Measurements from ENCODE around the gene TMPRSS12.
"Not testable (repeated sequence)": the region's sequence is repeated elsewhere in the genome, so short reads cannot be mapped to it uniquely, and the experiment has no call there.

TMPRSS12 gene, protein sequence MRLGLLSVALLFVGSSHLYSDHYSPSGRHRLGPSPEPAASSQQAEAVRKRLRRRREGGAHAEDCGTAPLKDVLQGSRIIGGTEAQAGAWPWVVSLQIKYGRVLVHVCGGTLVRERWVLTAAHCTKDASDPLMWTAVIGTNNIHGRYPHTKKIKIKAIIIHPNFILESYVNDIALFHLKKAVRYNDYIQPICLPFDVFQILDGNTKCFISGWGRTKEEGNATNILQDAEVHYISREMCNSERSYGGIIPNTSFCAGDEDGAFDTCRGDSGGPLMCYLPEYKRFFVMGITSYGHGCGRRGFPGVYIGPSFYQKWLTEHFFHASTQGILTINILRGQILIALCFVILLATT

DNA sequence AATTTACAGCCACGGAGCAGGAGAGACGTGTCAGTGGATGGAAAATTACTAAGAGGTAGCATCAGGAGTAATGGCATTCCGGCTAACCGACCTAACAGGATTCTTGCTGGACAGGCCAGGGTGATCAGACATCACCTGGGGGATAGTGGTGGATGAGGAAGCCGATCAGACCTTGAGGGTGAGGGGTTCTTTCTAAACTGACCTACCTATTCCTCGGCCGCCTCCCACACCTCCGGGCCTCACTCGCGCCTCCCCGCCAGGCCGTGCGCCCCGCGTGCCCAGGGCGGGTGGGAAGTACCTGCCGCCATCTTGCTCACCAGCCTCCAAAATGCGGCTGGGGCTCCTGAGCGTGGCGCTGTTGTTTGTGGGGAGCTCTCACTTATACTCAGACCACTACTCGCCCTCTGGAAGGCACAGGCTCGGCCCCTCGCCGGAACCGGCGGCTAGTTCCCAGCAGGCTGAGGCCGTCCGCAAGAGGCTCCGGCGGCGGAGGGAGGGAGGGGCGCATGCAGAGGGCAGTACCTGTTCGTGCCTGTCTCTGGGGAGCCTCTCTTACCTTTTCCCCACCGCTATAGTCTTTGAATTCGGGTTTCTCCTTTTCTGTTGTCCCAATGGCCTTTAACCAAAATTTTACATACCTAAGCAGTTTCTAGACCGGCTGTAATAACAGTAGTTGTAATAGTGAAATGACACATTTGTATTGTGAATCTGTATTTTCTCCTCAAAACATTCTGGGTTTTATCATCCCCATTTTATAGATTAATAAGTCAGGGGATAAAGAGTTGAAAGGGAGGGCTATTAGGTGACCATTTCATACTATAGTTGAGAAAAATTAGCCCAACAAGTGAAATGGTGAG, at the start of gene TMPRSS12:
TMPRSS12 (plus strand) TSS at position 290 of the 857 bp plus-strand sequence; CDS start at position 329, 39 bp downstream.
- DNase-seq, result no peak

DNA sequence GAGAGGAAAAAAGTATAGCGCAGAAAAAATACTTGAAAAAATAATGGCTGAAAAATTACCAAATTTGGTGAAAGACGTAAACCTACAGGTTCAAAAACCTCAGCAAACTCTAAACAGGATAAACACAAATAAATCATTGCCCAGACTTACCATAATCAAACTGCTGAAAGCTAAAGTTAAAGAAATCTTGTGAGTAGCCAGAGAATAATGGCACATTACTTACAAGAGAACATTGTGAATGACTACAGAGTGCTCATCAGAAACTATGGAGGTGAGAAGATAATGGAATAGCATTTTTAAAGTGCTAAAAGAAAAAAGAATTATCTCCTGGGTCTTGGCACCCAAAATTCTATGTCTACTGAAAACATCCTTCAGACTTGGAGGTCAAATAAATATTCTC, 42.8 kb upstream of the TMPRSS12 start:
- no peak for DNase-seq

DNA sequence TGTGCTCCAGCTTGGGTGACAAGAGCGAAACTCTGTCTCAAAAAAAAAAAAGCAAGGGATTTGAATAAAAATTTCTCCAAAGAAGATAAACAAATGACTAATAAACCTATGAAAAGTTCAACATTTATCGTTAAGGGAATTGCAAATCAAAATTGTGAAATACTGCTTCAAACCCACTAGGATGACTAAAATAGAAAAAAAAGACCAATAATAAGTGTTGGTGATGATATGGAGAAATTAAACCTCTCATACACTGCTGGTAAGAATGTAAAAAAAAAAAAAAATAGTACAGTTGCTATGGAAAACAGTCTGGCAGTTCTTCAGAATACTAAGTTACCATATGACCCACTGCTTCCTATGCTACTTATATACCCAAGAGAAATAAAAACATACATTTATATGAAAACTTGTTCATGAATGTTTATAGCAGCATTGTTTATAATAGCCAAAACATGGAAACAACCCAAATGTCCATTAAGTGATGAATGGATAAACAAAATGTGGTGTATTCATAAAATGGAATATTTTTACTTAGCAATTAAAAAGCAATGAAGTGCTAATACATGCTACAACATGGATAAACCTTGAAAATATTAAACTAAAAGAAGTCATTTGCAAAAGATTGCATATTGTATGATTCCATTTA, 39.4 kb upstream of the TMPRSS12 start:
- no peak for DNase-seq

DNA sequence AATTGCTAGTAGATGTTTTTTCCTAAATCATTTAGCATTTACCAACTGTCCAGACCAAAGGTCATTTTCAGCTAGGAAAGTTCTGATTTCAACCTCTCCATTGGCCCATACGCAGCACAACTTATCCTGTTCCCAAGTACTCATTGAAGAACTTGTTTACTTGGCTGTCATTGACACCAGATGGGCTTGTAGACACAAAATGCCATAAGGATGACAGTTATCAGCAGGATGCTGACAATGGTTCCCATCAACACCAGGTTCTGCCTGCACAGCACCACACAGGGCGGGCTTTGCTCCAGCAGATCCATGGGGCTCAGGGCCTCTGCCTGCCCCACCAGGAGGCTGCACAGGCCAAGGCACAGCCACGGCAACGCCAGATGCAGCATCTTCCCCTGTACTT, 36.5 kb upstream of the TMPRSS12 start:
- DNase-seq, result peak in 1 of 2 experiments; percentile 74

DNA sequence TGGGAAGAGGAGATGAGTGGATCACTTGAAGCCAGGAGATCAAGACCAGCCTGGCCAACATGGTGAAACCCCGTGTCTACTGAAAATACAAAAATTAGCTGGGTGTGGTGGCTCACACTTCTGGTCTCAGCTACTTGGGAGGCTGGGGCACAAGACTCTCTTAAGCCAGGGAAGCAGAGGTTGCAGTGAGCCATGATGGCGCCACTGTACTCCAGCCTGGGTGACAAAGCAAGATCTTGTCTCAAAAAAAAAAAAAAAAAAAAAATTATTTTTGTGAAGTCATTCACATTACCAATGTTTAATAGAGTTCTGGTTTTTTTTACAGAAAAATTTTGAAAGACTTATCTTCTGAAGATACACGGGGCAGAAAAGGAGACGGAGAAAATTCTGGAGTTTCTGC, 33.6 kb upstream of the TMPRSS12 start:
- DNase-seq, result not testable (repeated sequence)

DNA sequence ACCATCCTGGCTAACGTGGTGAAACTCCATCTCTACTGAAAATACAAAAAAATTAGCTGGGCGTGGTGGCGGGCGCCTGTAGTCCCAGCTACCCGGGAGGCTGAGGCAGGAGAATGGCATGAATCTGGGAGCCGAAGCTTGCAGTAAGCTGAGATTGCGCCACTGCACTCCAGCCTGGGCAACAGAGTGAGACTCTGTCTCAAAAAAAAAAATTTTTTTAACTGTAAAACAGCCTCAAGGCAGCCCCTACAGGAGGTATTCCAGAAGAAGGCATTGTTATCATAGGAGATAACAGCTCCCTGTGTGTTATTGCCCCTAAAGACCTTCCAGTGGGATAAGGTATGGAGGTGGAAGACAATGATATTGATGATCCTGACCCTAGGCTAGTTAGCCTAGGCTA, 27.8 kb upstream of the TMPRSS12 start:
- not testable (repeated sequence) for DNase-seq

DNA sequence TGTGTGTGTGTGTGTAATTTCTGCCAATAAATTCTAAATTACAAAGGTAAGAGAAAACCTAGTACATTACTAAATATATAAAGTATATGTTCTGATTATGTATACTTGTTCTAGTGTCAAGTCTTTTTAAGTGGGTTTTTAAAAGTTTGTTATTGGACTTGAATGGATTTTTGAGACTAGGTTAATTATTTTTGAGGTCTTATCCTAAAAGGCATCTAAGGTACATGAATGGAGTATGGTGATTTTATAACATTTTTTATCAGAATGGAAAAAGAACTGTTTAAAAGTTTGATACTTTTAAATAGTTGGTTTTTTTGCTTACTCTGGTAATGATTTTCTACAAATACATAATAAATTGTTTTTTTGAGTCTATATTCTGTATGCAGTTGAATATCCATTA, 22.5 kb upstream of the TMPRSS12 start:
- no peak for DNase-seq

DNA sequence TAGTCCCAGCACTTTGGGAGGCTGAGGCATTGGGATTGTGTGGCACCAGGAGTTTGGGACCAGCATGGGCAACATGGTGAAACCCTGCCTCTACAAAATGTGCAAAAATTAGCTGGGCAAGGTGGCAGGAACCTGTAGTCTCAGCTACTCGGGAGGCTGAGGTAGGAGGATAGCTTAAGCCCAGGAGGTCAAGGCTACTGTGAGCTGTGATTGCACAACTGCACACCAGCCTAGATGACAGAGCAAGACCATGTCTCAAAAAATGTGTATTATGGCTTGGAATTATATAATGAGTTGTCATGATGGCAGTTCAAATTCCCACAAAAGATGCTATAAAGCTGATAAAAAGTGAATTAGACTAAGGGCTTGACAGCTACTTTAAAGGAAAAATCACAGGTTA, 20.6 kb upstream of the TMPRSS12 start:
- no peak for DNase-seq

DNA sequence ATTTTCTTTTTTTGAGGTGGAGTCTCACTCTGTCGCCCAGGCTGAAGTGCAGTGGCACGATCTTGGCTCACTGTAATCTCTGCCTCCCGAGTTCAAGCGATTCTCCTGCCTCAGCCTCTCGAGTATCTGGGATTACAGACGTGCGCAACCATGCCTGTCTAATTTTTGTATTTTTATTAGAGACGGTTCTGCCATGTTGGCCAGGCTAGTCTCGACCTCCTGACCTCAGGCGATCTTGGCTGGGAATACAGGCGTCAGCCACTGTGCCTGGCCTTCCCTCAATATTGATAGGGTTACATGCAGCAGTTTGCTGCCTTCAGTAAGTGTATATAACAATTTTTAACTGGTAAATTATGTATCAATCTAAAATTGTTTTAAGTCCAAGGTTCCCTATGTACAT, 19.0 kb upstream of the TMPRSS12 start:
- not testable (repeated sequence) for DNase-seq

DNA sequence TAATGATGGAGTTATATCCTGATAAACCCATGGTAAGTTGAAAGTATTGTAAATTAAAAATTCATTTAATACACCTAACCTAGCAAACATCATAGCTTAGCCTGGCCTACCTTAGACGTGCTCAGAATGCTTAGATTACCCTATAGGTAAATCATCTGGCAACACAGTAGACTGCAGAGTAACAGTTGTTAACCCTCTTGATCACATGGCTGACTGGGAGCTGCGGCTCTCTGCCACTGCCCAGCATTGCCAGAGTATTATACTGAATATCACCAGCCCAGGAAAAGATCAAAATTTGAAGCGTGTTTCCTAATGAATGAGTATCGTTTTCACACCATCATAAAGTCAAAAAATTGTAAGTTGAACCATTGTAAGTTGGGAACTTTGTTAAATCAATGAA, 17.8 kb upstream of the TMPRSS12 start:
- DNase-seq, result no peak

DNA sequence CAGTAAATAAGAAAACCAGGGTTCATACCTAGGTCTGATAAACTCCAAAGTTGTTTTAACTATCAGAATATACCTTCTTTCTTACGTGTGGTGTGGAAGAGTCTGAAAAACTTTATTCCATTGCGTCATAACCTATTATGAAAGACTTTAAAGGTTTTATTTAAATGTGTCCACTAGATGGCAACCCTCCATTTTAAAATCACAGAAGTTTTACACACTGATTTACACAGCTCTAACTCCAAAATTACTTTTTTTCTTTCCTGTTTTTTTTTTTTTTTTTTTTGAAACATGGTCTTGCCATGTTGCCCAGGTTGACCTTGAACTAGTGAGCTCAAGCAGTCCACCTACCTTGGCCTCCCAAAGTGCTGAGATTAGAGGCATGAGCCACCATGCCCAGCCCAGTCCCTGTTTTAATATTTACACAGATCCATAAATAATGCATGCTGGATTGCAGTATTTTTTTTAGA, 17.3 kb upstream of the TMPRSS12 start:
- DNase-seq, result peak; percentile 5 to 59

DNA sequence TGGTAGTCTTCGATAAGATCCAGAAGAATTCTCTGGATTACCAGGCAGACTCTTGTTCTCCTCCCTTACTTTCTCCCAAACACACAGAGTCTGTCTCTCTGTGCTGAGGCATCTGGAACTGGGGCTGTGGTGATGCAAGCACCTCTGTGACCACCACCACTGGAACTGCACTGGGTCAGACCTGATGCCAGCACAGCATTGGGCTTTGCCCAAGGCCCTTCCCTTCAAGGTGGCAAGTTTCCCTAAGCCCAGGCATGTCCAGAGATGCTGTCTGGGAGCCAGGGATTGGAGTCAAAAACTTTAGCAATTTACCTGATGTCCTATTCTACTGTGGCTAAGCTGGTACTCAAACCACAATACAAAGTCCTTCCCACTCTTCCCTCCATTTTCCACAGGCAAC, 14.6 kb upstream of the TMPRSS12 start:
- DNase-seq, result no peak

DNA sequence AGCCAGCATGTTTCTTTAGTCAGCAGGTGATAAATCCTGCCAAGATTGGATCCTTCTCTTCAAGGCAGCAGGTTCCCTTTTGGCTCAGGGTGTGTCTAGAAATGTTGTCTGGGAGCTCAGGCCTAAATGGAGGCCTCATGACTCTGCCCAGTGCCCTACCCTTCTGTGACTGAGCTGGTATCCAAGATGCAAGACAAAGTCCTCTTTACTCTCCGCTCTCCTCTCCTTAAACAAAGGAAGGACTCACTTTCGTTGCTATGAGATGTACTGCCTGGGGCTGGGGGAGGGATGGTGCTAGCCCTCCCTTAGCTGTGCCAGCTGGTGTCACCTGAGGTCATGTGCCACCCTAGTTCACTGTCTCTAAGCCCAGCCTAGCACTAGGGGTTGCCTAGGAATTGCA, 13.8 kb upstream of the TMPRSS12 start:
- no peak for DNase-seq

DNA sequence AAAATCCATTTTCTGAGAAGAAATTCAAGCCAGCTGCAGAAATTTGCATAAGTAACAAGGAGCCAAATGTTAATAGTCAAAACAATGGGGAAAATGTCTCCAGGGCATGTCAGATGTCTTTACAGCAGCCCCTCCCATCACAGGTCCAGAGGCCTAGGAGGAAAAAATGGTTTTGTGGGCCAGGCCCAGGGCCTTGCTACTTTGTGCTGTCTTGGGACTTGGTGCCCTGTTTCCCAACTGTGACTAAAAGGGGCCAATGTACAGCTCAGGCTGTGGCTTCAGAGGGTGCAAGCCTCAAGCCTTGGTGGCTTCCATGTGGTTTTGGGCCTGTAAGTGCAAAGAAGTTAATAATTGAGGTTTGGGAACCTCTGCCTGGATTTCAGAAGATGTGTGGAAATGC, 8.9 kb upstream of the TMPRSS12 start:
- DNase-seq, result not testable (repeated sequence)

DNA sequence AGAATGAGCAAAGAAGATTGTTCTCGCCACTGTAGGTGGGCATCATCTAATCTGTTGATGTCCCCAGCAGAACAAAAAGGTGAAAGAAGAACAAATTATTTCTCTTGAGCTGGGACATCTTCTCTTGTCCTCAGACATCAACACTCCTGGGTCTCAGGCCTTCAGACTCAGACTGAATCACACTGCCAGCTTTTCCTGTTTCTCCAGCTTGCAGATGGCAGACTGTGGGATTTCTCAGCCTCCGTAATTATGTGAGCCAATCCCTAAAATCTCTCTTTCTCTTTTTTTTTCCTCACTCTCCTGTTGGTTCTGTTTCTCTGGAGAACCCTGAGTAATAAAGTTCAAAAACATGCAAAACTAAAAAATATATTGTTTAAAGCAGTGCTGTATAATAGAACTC, 3.7 kb upstream of the TMPRSS12 start:
- no peak for DNase-seq

DNA sequence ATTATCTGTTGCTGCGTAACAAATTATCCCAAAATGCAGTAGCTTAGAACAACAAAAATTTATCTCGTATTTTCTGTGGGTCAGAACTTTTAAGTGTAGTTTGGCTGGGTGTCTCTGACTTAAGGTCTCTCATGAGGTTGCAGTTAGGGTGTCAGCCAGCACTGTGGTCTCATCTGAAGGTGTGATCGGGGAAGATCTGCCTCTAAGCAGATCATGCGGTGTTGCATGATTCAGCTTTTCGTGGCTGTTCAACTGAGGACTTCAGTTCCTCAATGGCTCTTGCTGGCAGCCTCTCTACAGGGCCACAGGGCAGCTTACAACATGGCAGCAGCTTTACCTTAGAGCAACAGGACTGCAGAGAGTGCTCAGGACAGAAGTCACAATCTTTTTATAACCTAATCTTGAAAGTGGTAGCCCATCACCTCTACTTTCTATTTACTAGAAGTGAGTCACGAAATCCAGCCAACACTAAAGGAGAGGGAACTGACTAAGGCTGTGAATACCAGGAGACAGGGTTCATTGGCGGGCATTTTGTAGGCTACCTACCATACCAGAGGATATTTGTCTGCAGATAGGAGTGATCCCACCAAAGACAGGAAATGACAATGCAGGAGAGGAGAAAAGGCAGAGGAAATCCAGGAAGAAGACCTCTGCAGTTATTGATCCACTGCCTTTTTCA, 1.8 kb upstream of the TMPRSS12 start:
- no peak for DNase-seq

DNA sequence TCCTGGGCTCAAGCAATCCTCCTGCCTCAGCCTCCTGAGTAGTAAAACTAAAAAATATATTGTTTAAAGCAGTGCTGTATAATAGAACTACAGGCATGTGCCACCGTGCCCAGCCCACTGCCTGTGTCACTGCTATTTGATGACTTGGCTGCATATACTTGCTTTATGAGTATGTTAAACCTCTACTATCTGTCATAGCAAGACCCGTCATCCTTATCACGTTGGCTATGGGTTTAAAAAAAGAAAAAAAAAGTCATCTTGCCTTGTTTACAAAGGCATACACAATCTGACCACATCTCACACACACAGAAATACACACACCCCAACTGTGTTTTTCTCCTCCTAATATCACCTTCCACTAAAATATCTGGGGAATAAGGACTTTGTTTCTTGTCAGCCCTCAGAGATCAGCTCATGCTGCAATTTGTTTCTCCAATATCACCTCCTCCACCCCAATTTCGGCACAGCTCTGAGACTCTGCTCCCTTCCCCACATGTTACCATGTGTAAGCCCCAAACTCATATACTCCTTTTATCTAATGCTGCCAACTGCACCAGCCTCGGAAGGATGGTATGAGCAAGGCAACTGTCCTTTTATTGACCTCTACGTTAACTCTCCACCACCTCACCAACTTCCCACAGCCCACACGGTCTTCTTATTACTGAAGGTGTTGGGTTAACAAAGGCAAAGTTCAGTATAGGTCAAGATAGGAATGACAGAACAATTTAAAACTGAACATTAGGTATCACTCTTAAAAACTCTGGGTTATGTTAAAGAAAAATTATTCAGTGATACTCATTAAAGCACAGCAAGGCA, 802 bp upstream of the TMPRSS12 start:
- DNase-seq, result no peak

DNA sequence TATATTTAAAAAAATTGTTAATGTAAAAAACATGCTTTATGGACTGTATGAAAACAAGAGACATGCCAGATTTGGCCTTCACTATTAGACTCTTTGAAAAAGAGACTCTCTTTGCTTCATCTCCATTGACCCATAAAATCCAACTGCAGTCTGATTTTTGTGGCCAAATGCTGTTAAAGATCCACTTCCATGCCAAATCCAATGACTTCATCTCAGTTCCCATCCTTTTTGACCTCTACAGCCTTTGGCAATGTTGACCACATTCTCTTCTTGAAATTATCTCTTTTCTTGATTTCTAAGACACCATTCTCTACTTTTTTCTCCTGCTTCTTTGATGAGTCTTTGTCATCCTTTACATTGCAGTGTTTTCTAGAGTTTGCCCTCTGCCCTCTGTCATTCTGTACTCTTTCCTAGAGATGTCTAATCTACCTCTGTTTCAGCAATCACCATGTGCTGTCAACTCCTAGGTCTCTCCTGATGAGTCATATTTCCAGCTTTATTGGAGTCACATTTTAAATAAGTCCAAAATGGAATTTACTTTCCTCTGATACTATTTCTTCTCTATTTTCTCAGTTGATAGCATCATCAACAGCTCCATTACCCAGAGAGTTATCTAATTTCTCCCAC, 2.4 kb downstream of the TMPRSS12 start:
- no peak for DNase-seq

DNA sequence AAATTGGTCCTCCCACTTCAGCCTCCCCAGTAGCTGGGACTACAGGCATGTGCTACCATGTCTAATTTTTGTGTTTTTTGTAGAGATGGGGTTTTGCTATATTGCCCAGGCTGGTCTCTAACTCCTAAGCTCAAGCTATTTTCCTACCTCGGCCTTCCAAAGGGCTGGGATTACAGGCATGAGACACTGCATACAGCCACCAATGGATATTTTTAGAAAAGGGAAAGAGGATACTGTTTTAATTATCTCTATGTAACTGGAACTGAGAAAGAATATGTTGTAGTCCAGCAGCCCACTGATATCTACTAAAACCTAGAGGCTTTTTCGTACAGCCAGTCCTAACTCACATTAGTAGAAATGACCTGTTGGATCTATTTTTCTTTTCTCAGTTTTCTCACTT, 6.2 kb downstream of the TMPRSS12 start:
- DNase-seq, result no peak

DNA sequence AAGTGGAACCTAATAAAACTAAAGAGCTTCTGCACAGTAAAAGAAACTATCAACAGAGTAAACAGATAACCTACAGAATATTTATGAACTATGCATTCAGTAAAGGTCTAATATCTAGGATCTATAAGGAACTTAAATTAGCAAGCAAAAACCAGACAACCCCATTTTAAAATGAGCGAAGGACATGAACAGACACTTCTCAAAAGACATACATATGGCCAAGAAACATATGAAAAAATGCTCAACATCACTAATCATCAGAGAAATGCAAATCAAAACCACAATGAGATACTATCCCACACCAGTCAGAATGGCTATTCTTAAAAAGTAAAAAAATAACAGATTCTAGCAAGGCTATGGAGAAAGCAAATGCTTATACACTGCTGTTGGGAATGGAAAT, 12.5 kb downstream of the TMPRSS12 start:
- DNase-seq, result not testable (repeated sequence)

DNA sequence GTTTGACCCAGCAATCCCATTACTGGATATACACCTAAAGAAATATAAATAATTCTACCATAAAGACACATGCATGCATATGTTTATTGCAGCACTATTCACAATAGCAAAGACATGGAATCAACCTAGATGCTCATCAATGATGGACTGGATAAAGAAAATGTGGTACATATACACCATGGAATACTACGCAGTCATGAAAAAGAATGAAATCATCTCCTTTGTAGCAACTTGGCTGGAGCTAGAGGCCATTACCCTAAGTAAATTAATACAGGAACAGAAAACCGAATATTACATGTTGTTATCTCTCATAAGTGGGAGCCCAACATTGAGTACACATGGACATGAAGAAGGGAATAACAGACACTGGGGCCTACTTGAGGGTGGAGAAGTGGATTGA, 13.0 kb downstream of the TMPRSS12 start:
- not testable (repeated sequence) for DNase-seq

All from NCI-H446 (cell line).